ENCODE data around the gene STXBP4.

Gene STXBP4

GRCh38 chr17:55198690-55199370 is 230.3 kb downstream of the STXBP4 start:
- no peak for DNase-seq
- in situ Hi-C loops (cut with MboI; ENCODE audit: low pct_unique_long_range_greater_than_20kb, low sequenced_read_pairs), result no loop called here

- in situ Hi-C loops (cut with MboI; ENCODE audit: low pct_unique_long_range_greater_than_20kb, low sequenced_read_pairs), result no loop called here
Measured at GRCh38 chr17:55200904-55201303, 232.3 kb downstream of the STXBP4 start.

DNA sequence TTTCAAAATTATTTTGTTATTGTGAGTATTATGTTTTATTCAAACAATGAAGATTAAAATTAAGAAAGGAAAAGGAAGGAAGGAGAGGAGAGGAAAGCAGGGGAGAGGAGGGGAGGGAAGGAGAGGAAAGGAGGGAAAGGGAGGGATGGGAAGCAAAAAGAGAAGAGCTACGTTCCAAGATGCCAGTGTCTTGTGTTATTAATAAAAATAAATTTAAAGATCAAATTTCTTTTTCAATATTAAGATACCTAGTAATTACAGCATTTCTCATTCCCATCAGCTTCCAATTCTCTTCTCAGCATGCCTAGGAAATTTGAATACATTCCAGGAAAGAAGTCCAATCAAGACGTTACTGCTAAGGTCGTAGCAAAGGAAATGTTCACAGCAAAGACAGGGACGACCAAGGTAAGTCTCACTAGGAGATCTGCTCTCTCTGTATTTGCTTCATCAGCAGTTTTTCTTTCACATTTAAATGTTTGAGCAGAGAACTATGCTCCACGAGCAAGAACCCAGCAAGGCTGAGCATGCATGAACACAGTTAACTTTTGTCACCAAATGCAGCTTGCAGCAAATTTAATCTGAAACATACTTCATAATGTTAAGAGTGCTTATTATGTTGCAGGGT is 232.9 kb downstream of the STXBP4 start:
- in situ Hi-C loops (cut with MboI; ENCODE audit: low pct_unique_long_range_greater_than_20kb, low sequenced_read_pairs), result no loop called here
- no peak for DNase-seq

More at GRCh38 chr17:55200904-55201303, 232.3 kb downstream of the STXBP4 start:
- DNase-seq, result no peak

DNA sequence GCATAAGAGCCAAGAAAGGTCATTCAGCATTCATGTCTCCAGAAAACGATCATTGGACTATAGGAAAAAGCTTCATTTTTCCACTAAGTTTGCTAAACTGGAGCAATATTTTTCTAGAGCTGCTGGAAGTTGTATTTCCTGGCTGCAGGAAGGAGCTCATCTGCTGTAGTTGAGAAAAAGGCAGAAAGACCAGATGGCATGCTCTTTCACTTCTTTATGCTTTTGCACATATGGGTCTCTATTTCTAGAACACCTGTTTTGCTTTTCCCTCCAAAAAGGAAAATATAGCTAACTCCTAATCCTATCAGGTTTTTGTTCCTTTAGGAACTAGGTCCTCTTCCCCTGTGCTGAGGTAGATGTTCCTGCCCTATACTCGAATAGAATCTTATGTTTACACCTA is 234.3 kb downstream of the STXBP4 start:
- no peak for DNase-seq
- in situ Hi-C loops (cut with MboI; ENCODE audit: low pct_unique_long_range_greater_than_20kb, low sequenced_read_pairs), result no loop called here

DNA sequence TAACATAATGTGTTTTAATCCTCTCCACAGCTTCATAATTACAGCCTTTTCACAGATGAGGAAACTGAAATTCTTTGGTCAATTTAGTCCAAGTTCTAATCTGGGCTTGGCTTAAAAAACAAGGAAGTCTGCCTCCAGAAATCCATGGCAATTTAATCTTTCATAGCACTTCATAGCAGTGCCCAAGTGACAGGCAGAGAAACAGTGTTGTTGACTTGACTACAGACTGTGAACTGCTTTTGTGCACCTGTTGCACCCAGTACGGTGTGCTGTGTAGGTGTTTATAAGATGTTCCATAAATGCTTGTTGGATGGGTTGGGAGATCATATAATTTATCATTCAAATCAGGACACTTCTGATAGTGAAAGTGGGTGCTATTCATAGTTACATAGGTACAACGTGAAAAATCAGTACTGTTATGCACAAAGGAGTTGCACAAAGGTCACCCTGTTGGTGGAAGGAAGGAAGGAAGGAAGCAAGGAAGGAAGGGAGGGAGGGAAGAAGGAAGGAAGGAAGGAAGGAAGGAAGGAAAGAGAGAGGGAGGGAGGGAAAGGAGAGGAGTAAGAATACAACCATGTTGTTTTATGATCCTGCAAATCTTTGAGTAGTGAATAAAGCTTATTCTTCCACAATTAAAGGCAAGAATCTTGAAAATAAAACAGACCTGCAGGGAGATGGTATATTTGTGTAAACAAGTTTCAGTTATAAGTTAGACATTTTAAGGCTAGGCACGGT is 239.7 kb downstream of the STXBP4 start:
- in situ Hi-C loops (cut with MboI; ENCODE audit: low pct_unique_long_range_greater_than_20kb, low sequenced_read_pairs), result no loop called here
- DNase-seq, result no peak

DNA sequence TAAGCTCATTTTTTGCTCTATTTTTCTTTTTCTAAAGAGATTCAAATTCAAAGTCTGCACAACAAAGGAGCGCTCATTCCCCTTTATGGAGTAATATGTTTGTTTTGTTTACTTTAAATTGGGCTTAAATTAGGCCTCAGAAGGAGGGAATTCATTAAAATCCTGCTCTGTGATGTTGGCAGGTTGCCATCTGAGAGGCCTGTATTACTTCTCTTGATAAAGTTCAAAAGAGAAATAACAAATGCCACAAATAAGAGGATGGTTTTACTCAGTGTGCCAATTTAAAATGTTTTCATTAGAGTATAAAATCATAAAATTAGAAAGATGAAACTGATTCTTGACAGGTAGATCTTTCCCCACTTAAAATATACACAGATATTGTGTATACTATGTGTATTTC is 241.7 kb downstream of the STXBP4 start:
- in situ Hi-C loops (cut with MboI; ENCODE audit: low pct_unique_long_range_greater_than_20kb, low sequenced_read_pairs), result no loop called here
- DNase-seq, result no peak

GRCh38 chr17:55212880-55213279 is 244.3 kb downstream of the STXBP4 start:
- in situ Hi-C loops (cut with MboI; ENCODE audit: low pct_unique_long_range_greater_than_20kb, low sequenced_read_pairs), result no loop called here
- DNase-seq, result no peak

- no peak for DNase-seq
- in situ Hi-C loops (cut with MboI; ENCODE audit: low pct_unique_long_range_greater_than_20kb, low sequenced_read_pairs), result no loop called here
Measured at GRCh38 chr17:55215711-55216110, 247.1 kb downstream of the STXBP4 start.

DNA sequence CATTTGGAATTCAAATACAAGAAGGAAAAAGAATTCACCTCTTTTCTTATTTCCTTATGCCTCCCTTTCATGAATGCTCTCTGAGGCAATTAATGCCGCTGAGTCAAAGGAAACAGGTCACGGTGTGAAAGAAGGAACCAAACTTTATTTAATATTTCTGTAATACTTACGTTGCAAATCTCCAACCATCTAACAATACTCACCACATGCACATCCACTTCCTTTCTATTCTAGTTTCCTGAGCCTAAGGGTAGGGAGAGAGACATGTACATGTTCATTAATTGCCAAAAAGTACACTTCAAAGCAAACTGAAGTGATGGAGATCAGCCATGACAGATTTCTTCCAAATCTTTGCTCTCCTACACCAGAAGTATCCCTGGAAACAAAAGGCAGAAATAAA is 248.3 kb downstream of the STXBP4 start:
- in situ Hi-C loops (cut with MboI; ENCODE audit: low pct_unique_long_range_greater_than_20kb, low sequenced_read_pairs), result no loop called here
- no peak for DNase-seq

- DNase-seq, result no peak
- in situ Hi-C loops (cut with MboI; ENCODE audit: low pct_unique_long_range_greater_than_20kb, low sequenced_read_pairs), result no loop called here
Measured at GRCh38 chr17:55219459-55219858, 250.9 kb downstream of the STXBP4 start.

DNA sequence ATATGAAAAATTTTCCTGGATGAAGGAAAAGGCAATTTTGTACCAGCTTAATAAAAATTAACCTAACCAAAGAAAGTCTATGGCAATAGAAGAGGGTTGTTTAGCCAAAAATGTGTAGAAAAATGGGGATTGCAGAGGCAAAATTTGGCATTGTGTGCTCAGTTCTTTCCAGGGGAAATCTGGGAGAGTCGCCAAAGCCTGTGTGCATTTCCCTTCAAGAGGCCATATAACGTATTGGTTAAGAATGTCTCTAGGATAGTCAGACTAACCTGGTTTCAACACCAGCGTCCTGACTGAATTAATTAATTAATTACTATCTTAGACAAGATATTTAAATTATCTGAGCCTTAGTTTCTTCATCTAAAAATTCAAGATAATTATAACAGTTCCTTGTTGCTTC is 251.4 kb downstream of the STXBP4 start:
- in situ Hi-C loops (cut with MboI; ENCODE audit: low pct_unique_long_range_greater_than_20kb, low sequenced_read_pairs), result no loop called here
- DNase-seq, result no peak

Measured in KBM-7 (cell line).